GM18873 (cell line): Measurements from ENCODE around the gene MOB3A.
"Not testable (repeated sequence)": the region's sequence is repeated elsewhere in the genome, so short reads cannot be mapped to it uniquely, and the experiment has no call there.

Experiments used
- ATAC-seq: cut with Tn5 transposase; IDR thresholded peaks from one replicate; pipeline ENCODE4 v1.9.1; 2021; ENCODE audit warnings: mild to moderate bottlenecking, moderate library complexity, moderate number of reproducible peaks; ENCODE audit not compliant: unreplicated experiment, low FRiP score

Gene MOB3A

DNA sequence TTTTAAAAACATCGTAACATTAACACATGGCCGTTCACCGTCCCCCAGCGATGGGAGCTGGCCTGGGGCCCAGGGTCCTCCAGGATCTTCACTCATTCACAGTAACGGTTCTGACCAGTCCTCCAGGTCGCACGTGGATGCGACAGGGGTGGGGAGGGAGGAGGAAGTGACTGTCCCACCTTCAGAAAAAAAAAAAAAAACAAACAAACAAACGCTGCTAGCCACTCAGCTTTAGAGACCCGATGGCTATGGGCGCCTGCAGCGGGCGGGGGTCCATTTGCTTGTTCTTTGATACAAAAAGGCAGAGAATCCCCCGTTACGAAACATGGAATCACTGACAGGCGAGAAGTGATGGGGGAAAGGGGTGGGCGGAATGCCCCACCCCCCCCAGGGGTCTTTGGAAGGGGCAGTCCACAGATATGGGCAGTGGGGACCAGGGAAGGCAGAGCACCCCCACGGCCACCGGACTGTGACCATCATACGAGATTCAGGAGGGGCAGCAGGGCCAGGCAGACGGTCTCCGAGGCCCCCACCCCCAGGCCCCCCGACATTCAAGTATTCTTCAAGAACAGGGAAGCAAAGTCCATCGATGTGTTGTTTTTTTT, 58.4 kb downstream of the MOB3A start:
- ATAC-seq: no peak

DNA sequence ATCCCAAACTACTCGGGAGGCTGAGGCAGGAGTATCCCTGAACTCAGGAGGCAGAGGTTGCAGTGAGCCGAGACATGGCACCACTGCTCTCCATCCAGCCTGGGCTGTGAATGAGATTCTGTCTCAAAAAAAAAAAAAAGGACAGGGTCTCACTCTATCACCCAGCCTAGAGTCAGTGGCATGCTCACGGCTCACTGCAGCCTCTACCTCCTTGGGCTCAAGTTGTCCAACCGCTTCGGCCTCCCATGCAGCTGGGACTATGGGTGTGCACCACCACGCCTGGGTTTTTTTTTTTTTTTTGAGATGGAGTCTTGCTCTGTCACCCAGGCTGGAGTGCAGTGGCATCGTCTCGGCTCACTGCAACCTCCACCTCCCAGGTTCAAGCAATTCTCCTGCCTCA, 59.7 kb downstream of the MOB3A start:
- no peak for ATAC-seq

- no peak for ATAC-seq
Observed at GRCh38 chr19:2035590-2035991, 60.5 kb downstream of the MOB3A start.

- ATAC-seq: no peak
Observed at GRCh38 chr19:2034729-2035589, 61.2 kb downstream of the MOB3A start.

DNA sequence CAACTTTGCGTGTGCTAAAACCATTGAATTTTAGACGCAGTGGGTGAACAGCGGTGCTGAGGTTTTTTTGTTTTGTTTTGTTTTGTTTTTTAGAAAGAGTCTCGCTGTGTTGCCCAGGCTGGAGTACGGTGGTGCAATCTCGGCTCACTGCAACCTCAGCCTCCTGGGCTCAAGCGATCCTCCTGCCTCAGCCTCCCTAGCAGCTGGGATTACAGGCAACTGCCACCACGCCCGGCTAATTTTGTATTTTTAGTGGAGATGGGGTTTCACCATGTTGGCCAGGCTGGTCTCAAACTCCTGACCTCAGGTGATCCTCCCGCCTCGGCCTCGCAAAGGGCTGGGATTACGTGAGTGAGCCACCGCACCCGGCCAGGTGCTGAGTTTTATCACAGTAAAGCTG, 61.9 kb downstream of the MOB3A start:
- not testable (repeated sequence) for ATAC-seq

DNA sequence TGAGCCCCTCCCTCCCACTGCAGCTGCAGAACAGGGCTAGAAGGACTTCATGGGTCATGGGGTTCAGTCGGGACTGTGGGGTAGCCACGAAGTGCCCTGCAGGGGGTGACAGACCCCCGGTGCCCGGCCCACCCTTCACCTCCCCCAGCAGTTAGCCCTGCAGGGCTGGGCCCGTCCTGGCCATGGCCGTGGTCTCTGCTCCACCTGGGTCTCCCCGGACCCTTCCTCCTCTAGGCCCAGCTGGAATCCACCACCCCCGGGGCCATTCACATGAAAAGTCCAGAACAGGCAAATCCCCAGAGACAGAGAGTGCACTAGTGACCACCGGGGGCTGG, 62.3 kb downstream of the MOB3A start:
- ATAC-seq: no peak

DNA sequence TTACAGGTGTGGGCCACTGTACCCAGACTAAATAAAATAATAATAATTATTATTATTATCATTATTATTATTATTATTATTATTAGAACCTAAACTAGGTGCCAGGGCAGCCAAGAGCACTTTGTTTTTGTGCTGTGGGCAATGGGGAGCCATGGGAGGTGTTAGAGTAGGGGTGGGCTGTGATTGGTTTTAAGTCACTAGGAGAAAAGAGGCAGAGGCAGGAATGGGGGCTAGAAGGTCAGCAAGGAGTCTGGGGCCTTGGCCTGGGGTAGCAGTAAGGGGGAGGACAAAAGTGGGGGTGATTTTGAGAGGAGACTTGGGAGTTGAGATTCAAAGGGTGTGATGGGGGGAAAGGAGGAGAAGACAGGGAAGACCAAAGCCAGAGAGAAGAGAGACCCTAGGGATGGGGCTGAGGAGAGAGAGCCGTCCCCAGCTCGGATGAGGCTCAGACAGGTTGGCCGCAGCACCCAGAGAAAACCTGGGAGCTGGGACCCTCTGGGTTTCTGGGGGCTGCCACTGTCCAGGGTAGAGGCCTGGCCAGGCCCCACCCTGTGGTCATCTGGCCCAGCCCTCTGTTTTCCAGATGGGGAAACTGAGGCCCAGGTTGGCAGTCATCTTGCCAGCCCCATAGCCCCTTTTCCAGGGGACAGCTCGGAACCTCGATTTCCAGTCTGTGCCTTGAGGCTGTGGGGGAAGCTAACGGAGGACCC, 62.9 kb downstream of the MOB3A start:
- ATAC-seq: no peak

DNA sequence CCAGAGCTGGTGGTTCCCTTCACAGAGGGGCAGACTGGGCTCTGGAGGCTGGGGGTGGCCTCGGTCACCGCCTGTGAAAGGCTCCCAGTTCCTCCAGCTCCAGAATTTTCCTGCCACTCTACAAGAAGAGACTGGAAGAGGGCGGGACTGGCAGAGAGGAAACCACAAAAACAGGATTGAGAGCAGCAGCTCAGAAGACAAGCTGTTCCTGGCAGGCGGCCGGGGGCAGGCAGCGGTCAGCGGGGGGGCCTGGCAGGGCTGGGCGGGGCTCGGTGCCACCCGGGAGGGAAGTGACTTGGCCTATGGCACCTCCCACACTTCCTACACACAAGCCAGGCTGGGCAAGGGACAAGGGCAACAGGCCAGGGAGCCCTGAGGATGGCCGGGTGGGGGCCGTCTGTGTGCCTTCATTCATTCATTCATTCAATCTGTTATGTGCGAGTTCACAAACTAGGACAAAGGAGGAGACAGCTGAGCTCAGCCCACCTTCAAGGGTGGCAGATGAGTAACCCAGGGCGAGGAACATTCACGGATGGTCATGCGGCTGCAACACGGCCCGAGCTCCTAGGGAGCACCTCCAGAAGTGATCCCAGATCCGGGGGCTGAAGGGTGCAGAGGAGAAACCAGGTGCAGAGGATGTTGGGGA, 63.7 kb downstream of the MOB3A start:
- ATAC-seq: no peak

DNA sequence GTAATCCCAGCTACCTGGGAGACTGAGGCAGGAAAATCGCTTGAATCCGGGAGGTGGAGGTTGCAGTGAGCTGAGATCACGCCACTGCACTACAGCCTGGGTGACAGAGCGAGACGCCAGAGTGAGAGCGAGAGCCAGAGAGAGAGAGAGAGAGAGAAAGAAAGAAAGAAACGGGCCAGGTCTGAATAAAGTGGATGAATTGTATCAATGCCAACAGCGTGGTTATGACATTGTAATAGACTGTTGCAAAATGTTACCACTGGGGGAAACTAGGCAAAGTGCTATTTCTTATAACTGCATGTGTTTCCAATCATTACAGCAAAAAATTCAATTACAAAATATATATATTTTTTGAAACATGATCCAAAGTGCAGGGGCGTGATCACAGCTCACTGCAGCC, 68.8 kb downstream of the MOB3A start:
- no peak for ATAC-seq

- ATAC-seq: no peak
Observed at GRCh38 chr19:2026770-2027169, 69.4 kb downstream of the MOB3A start.

DNA sequence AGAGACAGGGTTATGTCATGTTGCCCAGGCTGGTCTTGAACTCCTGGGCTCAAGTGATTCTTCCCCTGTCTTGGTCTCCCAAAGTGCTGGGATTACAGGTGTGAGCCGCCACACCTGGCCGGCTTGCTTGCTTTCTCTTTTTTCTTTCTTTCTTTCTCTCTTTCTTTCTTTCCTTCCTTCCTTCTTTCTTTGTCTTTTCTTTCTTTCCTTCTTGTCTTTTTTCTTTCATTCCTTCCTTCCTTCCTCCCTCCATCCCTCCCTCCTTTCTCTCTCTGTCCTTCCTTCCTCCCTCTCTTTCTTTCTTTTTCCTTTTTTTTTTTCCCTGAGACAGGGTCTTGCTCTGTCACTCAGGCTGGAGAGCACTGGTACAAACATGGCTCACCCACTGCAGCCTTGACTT, 73.8 kb downstream of the MOB3A start:
- no peak for ATAC-seq

DNA sequence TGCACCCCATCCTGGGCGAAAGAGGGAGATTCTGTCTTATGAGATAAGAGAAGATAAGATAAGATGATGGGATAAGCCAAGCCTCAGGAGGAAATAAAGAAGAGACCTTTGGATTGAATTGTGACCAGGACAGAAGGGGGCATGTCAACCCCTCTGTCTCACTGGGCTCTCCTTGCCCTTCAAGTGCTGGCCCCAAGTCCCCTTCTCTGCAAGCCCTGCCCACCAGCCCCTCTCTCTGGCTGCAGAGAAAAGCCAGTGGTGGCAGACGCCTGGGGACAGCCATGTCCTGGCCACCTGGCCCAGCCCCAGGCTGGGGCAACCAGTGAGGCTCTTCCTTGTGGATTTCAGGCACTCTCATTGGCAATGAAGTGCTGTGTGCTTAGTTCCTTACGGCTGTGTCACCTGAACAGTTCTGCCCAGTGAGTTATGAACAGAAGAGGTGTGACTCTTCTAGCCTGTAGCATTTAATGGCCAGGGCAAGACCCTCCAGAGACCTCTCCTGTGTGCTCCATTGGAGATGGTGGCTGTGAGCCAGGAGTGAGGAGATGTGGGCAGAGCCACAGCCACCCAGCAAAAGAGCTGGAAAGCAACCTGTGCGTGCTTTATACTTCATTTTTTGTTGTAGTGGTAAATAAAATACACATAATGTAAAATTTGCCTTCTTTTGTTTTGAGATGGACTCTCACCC, 74.5 kb downstream of the MOB3A start:
- ATAC-seq: no peak
